Left lung (tissue), 10 donors: Measurements from ENCODE around the gene CRACR2A. TPM values are rescaled to one million over a fixed set of nuclear protein-coding genes. Genes with fewer than 3 reads are reported as not detected.

Experiments
- ATAC-seq: fragments of 200-7000 bp; cut with Tn5 transposase; one replicate; pipeline ENCODE4 v1.9.1; 2020; ENCODE audit warnings: moderate library complexity
- DNase-seq, 4 donors: peaks; one replicate each; pipeline ENCODE4 v3.0.0-alpha.2; 2013 to 2020
- H3K27ac ChIP-seq, 2 donors: fragments of 200-600 bp; sonication (generic) in 1 of 2; one replicate each; pipeline versions ENCODE4 v1.5.0 to v1.8.0; 2020 to 2021
- H3K27me3 ChIP-seq, 2 donors: fragments of 200-600 bp; sonication (generic) in 1 of 2; one replicate each; pipeline versions ENCODE4 v1.5.0 to v1.8.0; 2020 to 2021
- H3K36me3 ChIP-seq, 2 donors: fragments of 200-600 bp; sonication (generic) in 1 of 2; one replicate each; pipeline versions ENCODE4 v1.5.0 to v1.8.0; 2020 to 2021
- H3K4me1 ChIP-seq, 2 donors: fragments of 200-600 bp; one replicate each; pipeline ENCODE4 v1.8.0; 2021
- H3K4me3 ChIP-seq, 2 donors: fragments of 200-600 bp; sonication (generic) in 1 of 2; one replicate each; pipeline versions ENCODE4 v1.5.0 to v1.8.0; 2020 to 2021; ENCODE audit warnings: mild to moderate bottlenecking in 1 of 2
- H3K9me3 ChIP-seq, 2 donors: fragments of 200-600 bp; sonication (generic) in 1 of 2; one replicate each; pipeline versions ENCODE4 v1.5.0 to v1.8.0; 2020 to 2021
- CTCF ChIP-seq, 2 donors: fragments of 200-600 bp; sonication (generic) in 1 of 2; IDR thresholded peaks; one replicate each; pipeline versions ENCODE4 v1.5.0 to v1.8.0; 2021; ENCODE audit warnings: antibody characterized with exemption in 2 of 2
- intact Hi-C, 2 donors: fragments of 100-400 bp; cut with DNase I; formaldehyde crosslinking; loops; one replicate each; pipeline versions ENCODE4 v1.11.2 to v1.14.2; 2022
- polyA plus RNA-seq, 6 donors: library from polyadenylated mRNA; unstranded; fragments of 120-200 nt; gene quantifications; one replicate each; pipeline ENCODE4 v1.2.1, GENCODE V29; 2013; ENCODE audit not compliant: insufficient read length in 6 of 6
- total RNA-seq, 2 donors: library from RNA; stranded (reverse); fragmentation: NEBNext Ultra II Directional; extraction: Animal tissue kit (Norgen Biotek cat#: 25700); gene quantifications; one replicate each; pipeline ENCODE4 v1.2.1, GENCODE V29; 2021
- donor health status: DM: no; HTN: yes; CAD: no.
- donor health status: DM: no; HTN: no; CAD: no.

The CRACR2A gene
- total and polyA plus RNA-seq, 8 donors = 3.2 to 6.5 (median 3.8) TPM

DNA sequence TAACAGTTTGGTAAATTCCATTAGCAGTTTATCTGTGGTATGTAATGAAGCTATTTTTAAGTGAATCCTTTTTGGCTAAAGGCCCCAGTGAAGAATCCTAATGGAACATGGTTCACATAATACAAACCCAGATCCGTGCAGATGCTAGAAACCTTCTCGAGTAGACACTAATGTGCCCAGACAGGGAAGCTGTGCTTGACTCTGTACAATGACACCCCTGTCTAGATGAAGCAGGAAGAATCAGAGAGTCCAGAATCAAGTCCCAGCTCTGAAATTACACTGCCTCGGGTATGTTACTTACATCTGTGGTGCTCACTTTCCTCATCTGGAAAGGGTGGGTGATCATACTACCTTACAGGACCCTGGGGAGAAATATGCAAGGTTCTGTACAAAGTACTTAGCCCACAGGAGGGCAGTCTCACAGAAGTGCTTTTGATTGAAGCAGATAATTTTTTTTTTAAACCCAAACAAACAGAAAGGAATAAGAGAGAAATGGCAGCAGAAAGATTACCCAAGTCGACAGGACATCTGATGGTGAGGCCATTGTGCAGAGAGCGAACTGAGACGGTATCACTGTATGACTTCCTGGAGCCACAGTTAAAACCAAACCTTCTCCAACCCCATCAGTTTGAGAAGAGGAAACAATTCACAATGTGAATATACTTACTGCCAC is 8.5 kb downstream of the CRACR2A start:
- Histone ChIP-seq H3K36me3 (no peaks in the 10 kb centered on the region), H3K27ac (no peak overlapping the region), H3K4me1 (no peaks in the 10 kb centered on the region), H3K4me3 (no peak overlapping the region), H3K9me3 (peaks cover 0 to 3% of the 10 kb centered on the region in 2 donors), H3K27me3 (no peaks in the 10 kb centered on the region)
- ATAC-seq = no peak
- no peak for DNase-seq
- intact Hi-C loops = no loop called here
- TF ChIP-seq CTCF (IDR thresholded peaks at IDR 0.05) = no peak

DNA sequence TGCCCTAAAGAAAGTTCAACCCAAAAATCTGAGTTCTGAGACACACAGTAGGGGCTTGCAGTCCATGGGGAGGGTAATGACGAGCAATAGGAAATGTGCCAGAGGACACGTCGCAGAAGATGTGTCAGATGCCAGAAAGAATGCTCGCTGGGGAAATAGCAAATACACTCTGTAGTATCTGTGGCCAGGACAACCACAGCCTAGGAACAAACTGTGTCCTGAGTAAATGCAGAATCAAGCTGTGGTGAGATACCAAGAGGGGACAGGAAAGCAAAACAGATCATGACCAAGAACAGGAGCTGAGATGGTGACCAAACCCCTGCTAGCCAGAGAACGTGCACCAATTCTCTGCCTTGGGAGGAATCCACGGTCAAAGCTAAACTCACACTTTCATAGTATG is 9.1 kb downstream of the CRACR2A start:
- Histone ChIP-seq H3K27me3 (no peaks in the 10 kb centered on the region), H3K9me3 (peaks cover 0 to 3% of the 10 kb centered on the region in 2 donors), H3K27ac (no peak overlapping the region), H3K36me3 (no peaks in the 10 kb centered on the region), H3K4me3 (no peak overlapping the region), H3K4me1 (no peaks in the 10 kb centered on the region)
- intact Hi-C loops = no loop called here
- DNase-seq (no peak), ATAC-seq (no peak)
- no peak for TF ChIP-seq CTCF (IDR thresholded peaks at IDR 0.05)

DNA sequence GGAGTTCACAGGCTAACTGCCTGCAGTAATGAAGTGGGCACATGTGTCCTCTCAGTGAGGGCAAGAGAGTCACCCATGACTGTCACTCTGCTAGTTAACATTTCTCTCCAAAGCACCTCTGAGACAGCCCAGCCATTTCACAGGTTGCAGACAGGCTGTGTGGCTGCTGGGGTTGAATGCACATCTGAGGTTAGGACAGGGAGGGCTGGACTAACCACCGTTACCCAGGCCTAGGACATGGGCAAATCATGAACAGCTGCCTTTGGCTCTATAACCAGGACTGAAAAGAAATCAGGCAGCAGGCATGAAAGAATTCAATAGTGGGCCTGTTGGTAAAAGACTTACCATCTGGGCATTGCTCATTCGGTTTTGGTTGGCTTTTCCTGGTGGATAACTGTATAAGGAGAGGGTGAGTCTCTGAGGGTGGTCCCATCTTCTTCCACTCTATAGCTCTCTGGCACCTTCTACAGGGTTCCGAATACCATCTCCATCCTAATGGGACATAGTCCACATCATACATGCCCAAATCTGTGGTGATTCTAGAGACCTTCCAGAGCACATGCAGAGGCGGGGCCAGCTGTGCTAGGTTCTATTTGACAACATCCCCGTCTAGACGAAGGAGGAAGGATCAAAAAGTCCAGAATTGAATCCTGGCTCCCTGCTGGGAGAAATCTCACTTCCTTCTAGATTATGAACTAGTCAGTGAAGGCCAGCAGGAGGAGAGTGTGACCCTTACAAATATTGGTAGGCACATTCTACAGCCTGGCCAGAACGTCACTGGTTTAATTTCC is 10.8 kb downstream of the CRACR2A start:
- no peak overlapping the region for H3K27ac ChIP-seq
- H3K9me3 ChIP-seq = peaks cover 0 to 3% of the 10 kb centered on the region in 2 donors
- TF ChIP-seq CTCF (IDR thresholded peaks at IDR 0.05) = no peak
- no peaks in the 10 kb centered on the region for H3K27me3 ChIP-seq
- ATAC-seq = no peak
- intact Hi-C loops = no loop called here
- H3K4me3 ChIP-seq = no peak overlapping the region
- H3K36me3 ChIP-seq = no peaks in the 10 kb centered on the region
- H3K4me1 ChIP-seq = no peaks in the 10 kb centered on the region
- no peak for DNase-seq

DNA sequence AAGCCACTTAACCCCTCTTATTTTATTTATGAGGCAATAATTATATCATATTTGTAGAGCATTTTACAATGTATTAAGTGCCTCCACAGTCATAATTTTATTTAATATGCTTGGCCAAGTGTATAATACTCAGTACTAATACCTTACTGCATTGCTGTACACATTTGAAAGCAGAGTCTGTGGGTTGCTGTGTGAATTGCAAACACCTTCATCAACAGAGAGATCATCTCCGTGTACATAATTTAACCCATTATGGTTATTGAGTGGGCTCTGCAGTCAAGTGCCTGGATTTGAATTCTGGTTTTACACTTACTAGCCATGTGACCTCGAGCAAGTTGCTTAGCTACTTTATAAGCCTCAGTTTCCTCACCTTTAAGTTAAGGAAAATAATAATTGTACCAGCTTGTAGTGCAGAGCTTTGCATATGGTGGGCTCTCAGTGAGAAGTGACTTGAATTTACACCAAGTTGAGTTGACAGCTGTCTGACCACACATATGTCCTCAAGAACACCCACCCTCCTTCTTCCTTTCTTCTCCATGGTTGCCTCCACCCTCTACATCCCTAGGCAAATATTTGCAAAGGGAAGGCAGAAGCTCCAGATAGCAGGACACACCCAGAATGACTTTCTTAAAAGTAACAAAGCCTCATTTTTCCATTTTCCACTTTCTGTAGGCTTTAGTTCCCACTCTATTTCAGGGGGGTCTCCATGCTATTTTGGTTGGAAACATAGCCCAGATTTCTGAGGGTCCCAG is 12.3 kb downstream of the CRACR2A start:
- Histone ChIP-seq H3K27me3 (no peaks in the 10 kb centered on the region), H3K36me3 (no peaks in the 10 kb centered on the region), H3K4me3 (no peak overlapping the region), H3K9me3 (no peaks in the 10 kb centered on the region), H3K4me1 (no peaks in the 10 kb centered on the region), H3K27ac (no peak overlapping the region)
- no peak for TF ChIP-seq CTCF (IDR thresholded peaks at IDR 0.05)
- DNase-seq (no peak), ATAC-seq (no peak)
- intact Hi-C loops = no loop called here

- DNase-seq (no peak), ATAC-seq (no peak)
- intact Hi-C loops = no loop called here
Measured at GRCh38 chr12:3735432-3735831, 17.5 kb downstream of the CRACR2A start.

More at GRCh38 chr12:3735432-3735831, 17.5 kb downstream of the CRACR2A start:
- H3K27ac ChIP-seq = no peak overlapping the region
- TF ChIP-seq CTCF (IDR thresholded peaks at IDR 0.05) = no peak
- no peaks in the 10 kb centered on the region for H3K9me3 ChIP-seq
- H3K27me3 ChIP-seq = no peaks in the 10 kb centered on the region
- peaks cover 0 to 6% of the 10 kb centered on the region in 2 donors for H3K4me1 ChIP-seq
- H3K36me3 ChIP-seq = peaks cover 0 to 11% of the 10 kb centered on the region in 2 donors
- H3K4me3 ChIP-seq = no peak overlapping the region
